Tibial nerve (tissue), 4 donors: Measurements from ENCODE around the gene PLAC8.

Experiments
- EP300 ChIP-seq, 2 donors: sonication (generic); formaldehyde crosslinking; IDR thresholded peaks; one replicate each; pipeline ENCODE4 v1.6.1; 2017; ENCODE audit warnings: antibody characterized with exemption in 2 of 2, mild to moderate bottlenecking in 1 of 2
- POLR2A ChIP-seq, 2 donors: fragments of 450-650 bp; IDR thresholded peaks; one replicate each; pipeline ENCODE4 v1.6.1; 2017; ENCODE audit warnings: antibody characterized with exemption in 2 of 2, mild to moderate bottlenecking in 2 of 2, moderate library complexity in 2 of 2
- TF ChIP-seq, protein P1 (sequence below), 5 experiments: fragments of 200-600 bp in 3 of 5; fragments of 450-650 bp in 2 of 5; sonication (generic) in 3 of 5; IDR thresholded peaks; one replicate each; pipeline ENCODE4 v1.5.1; 2016 to 2019; ENCODE audit warnings: antibody characterized with exemption in 5 of 5, mild to moderate bottlenecking in 3 of 5, moderate library complexity in 2 of 5

DNA sequence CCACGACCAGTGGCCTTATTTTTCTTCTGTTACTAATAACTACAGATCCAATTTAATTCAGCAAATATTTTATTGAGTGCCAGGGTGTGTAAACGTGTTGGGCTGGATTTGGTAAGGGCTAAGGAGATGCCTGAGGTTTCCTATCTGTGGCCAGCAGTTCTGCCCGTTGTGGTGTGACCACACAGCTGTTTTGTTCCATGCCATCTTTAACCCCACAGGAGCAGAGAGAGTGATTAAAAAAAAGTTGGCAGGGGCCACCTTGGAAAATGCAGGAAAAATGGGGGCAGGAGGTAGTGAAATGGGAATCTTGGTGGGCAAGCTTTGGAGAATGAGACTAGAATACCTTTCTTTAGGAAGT is 1.1 kb downstream of the PLAC8 start:
- TF ChIP-seq, protein P1, sequence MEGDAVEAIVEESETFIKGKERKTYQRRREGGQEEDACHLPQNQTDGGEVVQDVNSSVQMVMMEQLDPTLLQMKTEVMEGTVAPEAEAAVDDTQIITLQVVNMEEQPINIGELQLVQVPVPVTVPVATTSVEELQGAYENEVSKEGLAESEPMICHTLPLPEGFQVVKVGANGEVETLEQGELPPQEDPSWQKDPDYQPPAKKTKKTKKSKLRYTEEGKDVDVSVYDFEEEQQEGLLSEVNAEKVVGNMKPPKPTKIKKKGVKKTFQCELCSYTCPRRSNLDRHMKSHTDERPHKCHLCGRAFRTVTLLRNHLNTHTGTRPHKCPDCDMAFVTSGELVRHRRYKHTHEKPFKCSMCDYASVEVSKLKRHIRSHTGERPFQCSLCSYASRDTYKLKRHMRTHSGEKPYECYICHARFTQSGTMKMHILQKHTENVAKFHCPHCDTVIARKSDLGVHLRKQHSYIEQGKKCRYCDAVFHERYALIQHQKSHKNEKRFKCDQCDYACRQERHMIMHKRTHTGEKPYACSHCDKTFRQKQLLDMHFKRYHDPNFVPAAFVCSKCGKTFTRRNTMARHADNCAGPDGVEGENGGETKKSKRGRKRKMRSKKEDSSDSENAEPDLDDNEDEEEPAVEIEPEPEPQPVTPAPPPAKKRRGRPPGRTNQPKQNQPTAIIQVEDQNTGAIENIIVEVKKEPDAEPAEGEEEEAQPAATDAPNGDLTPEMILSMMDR (IDR thresholded peaks at IDR 0.05) = no peak
- TF ChIP-seq EP300 (IDR thresholded peaks at IDR 0.05) = no peak
- TF ChIP-seq POLR2A (IDR thresholded peaks at IDR 0.05) = no peak
